ENCODE data around the gene CPSF7.

DNA sequence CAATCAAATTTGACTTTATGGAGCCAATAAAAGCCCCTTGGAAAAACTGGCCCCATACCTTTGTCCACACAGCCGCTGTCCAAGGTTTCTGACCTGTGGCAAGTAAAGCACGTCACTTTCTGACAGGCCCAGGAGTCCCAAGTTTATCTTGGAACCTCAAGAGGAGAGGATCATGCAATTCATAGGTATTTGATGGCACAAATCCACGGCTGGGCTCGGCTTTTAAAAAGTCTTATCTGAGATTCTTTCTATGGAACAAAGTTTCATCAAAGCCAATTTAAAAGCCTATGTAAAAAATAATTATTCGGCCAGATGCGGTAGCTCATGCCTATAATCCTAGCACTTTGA, 54.0 kb downstream of the CPSF7 start:
- TF ChIP-seq TAF1 (IDR thresholded peaks at IDR 0.05; ENCODE audit: borderline replicate concordance, low read depth, low read length), result no peak
- no peak for TF ChIP-seq GATA2 (CRISPR knock-in tag; IDR thresholded peaks at IDR 0.05)
- no peak for TF ChIP-seq RFX5 (IDR thresholded peaks at IDR 0.05; ENCODE audit: low read length)
- TF ChIP-seq, protein P1, sequence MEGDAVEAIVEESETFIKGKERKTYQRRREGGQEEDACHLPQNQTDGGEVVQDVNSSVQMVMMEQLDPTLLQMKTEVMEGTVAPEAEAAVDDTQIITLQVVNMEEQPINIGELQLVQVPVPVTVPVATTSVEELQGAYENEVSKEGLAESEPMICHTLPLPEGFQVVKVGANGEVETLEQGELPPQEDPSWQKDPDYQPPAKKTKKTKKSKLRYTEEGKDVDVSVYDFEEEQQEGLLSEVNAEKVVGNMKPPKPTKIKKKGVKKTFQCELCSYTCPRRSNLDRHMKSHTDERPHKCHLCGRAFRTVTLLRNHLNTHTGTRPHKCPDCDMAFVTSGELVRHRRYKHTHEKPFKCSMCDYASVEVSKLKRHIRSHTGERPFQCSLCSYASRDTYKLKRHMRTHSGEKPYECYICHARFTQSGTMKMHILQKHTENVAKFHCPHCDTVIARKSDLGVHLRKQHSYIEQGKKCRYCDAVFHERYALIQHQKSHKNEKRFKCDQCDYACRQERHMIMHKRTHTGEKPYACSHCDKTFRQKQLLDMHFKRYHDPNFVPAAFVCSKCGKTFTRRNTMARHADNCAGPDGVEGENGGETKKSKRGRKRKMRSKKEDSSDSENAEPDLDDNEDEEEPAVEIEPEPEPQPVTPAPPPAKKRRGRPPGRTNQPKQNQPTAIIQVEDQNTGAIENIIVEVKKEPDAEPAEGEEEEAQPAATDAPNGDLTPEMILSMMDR (IDR thresholded peaks at IDR 0.05), result no peak
- TF ChIP-seq POLR2AphosphoS5 (IDR thresholded peaks at IDR 0.05; ENCODE audit: low read depth, low read length), result no peak
- no peak for TF ChIP-seq EP300 (IDR thresholded peaks at IDR 0.05; ENCODE audit: borderline replicate concordance in 1 of 2, low read depth in 1 of 2, low read length in 1 of 2)
